ENCODE results near the gene ZC3H18.

The ZC3H18 gene

GRCh38 chr16:88634994-88635670 lies 64.9 kb downstream of the ZC3H18 start:
- DNase-seq (ENCODE audit: low spot score) = no peak
- no peak overlapping the region for H2AFZ ChIP-seq (ENCODE audit: low read length)
- no CpG with 5 or more reads among the region's 28 CpGs for WGBS, 2 donors (ENCODE audit: extremely low coverage in 2 of 2, insufficient read length in 2 of 2, insufficient replicate concordance in 1 of 2)
- no peak overlapping the region for H2BK120ac ChIP-seq (ENCODE audit: low read depth, low read length)
- peak overlapping the region in 1 of 2 donors; percentile 79 for H3K4me3 ChIP-seq (ENCODE audit: low read length in 2 of 2)
- peaks cover 0 to 11% of the 10 kb centered on the region in 2 donors for H3K4me1 ChIP-seq (ENCODE audit: control insufficient read depth in 2 of 2, insufficient read depth in 1 of 2, low read depth in 1 of 2, low read length in 2 of 2)
- peaks cover 0 to 1% of the 10 kb centered on the region in 2 donors for H3K9me3 ChIP-seq (replicated peaks in 1 of 2; ENCODE audit: control insufficient read depth in 2 of 2, insufficient read depth in 1 of 2, low read depth in 1 of 2, low read length in 2 of 2)
- H3K79me1 ChIP-seq (ENCODE audit: low read depth, low read length) = peaks cover 4% of the 10 kb centered on the region
- H3K23ac ChIP-seq (ENCODE audit: low read depth, low read length, poor library complexity) = peak overlapping the region; percentile 68
- H2BK12ac ChIP-seq (ENCODE audit: low read length) = no peak overlapping the region
- H3K27ac ChIP-seq (replicated peaks; ENCODE audit: low read length) = no peak overlapping the region
- H2AK5ac ChIP-seq (ENCODE audit: low read depth, low read length) = peak overlapping the region; percentile 53
- H3K14ac ChIP-seq (ENCODE audit: low read length) = peak overlapping the region; percentile 58
- peak overlapping the region; percentile 95 for H3K18ac ChIP-seq (ENCODE audit: low read length)
- H2BK5ac ChIP-seq (ENCODE audit: low read length) = peak overlapping the region; percentile 90
- H3K4me2 ChIP-seq (ENCODE audit: insufficient read depth, low read length, poor library complexity, severe bottlenecking) = peak overlapping the region; percentile 98
- H2BK15ac ChIP-seq (ENCODE audit: low read length) = peak overlapping the region; percentile 75
- peak overlapping the region; percentile 84 for H3K9ac ChIP-seq (ENCODE audit: low read depth, low read length, poor library complexity)
- H4K8ac ChIP-seq (ENCODE audit: low read depth, low read length) = no peak overlapping the region
- H4K91ac ChIP-seq (ENCODE audit: low read depth, low read length, poor library complexity) = no peak overlapping the region
- H3K4ac ChIP-seq (ENCODE audit: low read length) = no peak overlapping the region
- H3K27me3 ChIP-seq (ENCODE audit: control insufficient read depth in 3 of 3, insufficient read depth in 3 of 3, low read depth in 1 of 3, low read length in 3 of 3) = peaks cover 0 to 42% (median 4%) of the 10 kb centered on the region in 3 experiments
- H3K36me3 ChIP-seq (replicated peaks in 1 of 2; ENCODE audit: control insufficient read depth in 2 of 2, insufficient read depth in 2 of 2, low read length in 2 of 2) = peaks cover 19 to 37% of the 10 kb centered on the region in 2 donors

GRCh38 chr16:88635671-88636319 lies 65.6 kb downstream of the ZC3H18 start:
- peak overlapping the region; percentile 55 for H3K23ac ChIP-seq (ENCODE audit: low read depth, low read length, poor library complexity)
- WGBS, 2 donors (ENCODE audit: extremely low coverage in 2 of 2, insufficient read length in 2 of 2, insufficient replicate concordance in 1 of 2) = no CpG with 5 or more reads among the region's 17 CpGs
- H3K14ac ChIP-seq (ENCODE audit: low read length) = no peak overlapping the region
- H3K4me1 ChIP-seq (ENCODE audit: control insufficient read depth in 2 of 2, insufficient read depth in 1 of 2, low read depth in 1 of 2, low read length in 2 of 2) = peaks cover 0 to 11% of the 10 kb centered on the region in 2 donors
- peaks cover 15 to 30% of the 10 kb centered on the region in 2 donors for H3K36me3 ChIP-seq (replicated peaks in 1 of 2; ENCODE audit: control insufficient read depth in 2 of 2, insufficient read depth in 2 of 2, low read length in 2 of 2)
- H2AFZ ChIP-seq (ENCODE audit: low read length) = no peak overlapping the region
- H4K91ac ChIP-seq (ENCODE audit: low read depth, low read length, poor library complexity) = peak overlapping the region; percentile 53
- H3K9ac ChIP-seq (ENCODE audit: low read depth, low read length, poor library complexity) = no peak overlapping the region
- no peak overlapping the region for H3K4me2 ChIP-seq (ENCODE audit: insufficient read depth, low read length, poor library complexity, severe bottlenecking)
- no peak overlapping the region for H2BK120ac ChIP-seq (ENCODE audit: low read depth, low read length)
- H3K4ac ChIP-seq (ENCODE audit: low read length) = no peak overlapping the region
- H2AK5ac ChIP-seq (ENCODE audit: low read depth, low read length) = peak overlapping the region; percentile 53
- peaks cover 0 to 1% of the 10 kb centered on the region in 2 donors for H3K9me3 ChIP-seq (replicated peaks in 1 of 2; ENCODE audit: control insufficient read depth in 2 of 2, insufficient read depth in 1 of 2, low read depth in 1 of 2, low read length in 2 of 2)
- peak overlapping the region; percentile 75 for H2BK15ac ChIP-seq (ENCODE audit: low read length)
- H3K4me3 ChIP-seq (ENCODE audit: low read length in 2 of 2) = no peak overlapping the region
- no peak overlapping the region for H3K27ac ChIP-seq (replicated peaks; ENCODE audit: low read length)
- H3K79me1 ChIP-seq (ENCODE audit: low read depth, low read length) = peaks cover 4% of the 10 kb centered on the region
- H4K8ac ChIP-seq (ENCODE audit: low read depth, low read length) = no peak overlapping the region
- peak overlapping the region; percentile 90 for H2BK5ac ChIP-seq (ENCODE audit: low read length)
- peaks cover 0 to 48% (median 4%) of the 10 kb centered on the region in 3 experiments for H3K27me3 ChIP-seq (ENCODE audit: control insufficient read depth in 3 of 3, insufficient read depth in 3 of 3, low read depth in 1 of 3, low read length in 3 of 3)
- no peak for DNase-seq (ENCODE audit: low spot score)
- H2BK12ac ChIP-seq (ENCODE audit: low read length) = peak overlapping the region; percentile 22
- H3K18ac ChIP-seq (ENCODE audit: low read length) = peak overlapping the region; percentile 48

GRCh38 chr16:88636488-88637265 lies 66.5 kb downstream of the ZC3H18 start:
- no peak overlapping the region for H3K27ac ChIP-seq (replicated peaks; ENCODE audit: low read length)
- H4K91ac ChIP-seq (ENCODE audit: low read depth, low read length, poor library complexity) = no peak overlapping the region
- H2AK5ac ChIP-seq (ENCODE audit: low read depth, low read length) = peak overlapping the region; percentile 75
- no peak overlapping the region for H3K4me3 ChIP-seq (ENCODE audit: low read length in 2 of 2)
- no peak overlapping the region for H2BK12ac ChIP-seq (ENCODE audit: low read length)
- H3K9ac ChIP-seq (ENCODE audit: low read depth, low read length, poor library complexity) = no peak overlapping the region
- WGBS, 2 donors (ENCODE audit: extremely low coverage in 2 of 2, insufficient read length in 2 of 2, insufficient replicate concordance in 1 of 2) = no CpG with 5 or more reads among the region's 23 CpGs
- H4K8ac ChIP-seq (ENCODE audit: low read depth, low read length) = no peak overlapping the region
- no peak overlapping the region for H3K4ac ChIP-seq (ENCODE audit: low read length)
- peaks cover 6% of the 10 kb centered on the region for H3K79me1 ChIP-seq (ENCODE audit: low read depth, low read length)
- H2BK15ac ChIP-seq (ENCODE audit: low read length) = peak overlapping the region; percentile 75
- no peak overlapping the region for H3K4me2 ChIP-seq (ENCODE audit: insufficient read depth, low read length, poor library complexity, severe bottlenecking)
- H3K36me3 ChIP-seq (replicated peaks in 1 of 2; ENCODE audit: control insufficient read depth in 2 of 2, insufficient read depth in 2 of 2, low read length in 2 of 2) = peaks cover 9 to 23% of the 10 kb centered on the region in 2 donors
- H2AFZ ChIP-seq (ENCODE audit: low read length) = no peak overlapping the region
- peaks cover 0 to 1% of the 10 kb centered on the region in 2 donors for H3K9me3 ChIP-seq (replicated peaks in 1 of 2; ENCODE audit: control insufficient read depth in 2 of 2, insufficient read depth in 1 of 2, low read depth in 1 of 2, low read length in 2 of 2)
- DNase-seq (ENCODE audit: low spot score) = no peak
- H3K18ac ChIP-seq (ENCODE audit: low read length) = peak overlapping the region; percentile 57
- H3K14ac ChIP-seq (ENCODE audit: low read length) = no peak overlapping the region
- no peak overlapping the region for H2BK120ac ChIP-seq (ENCODE audit: low read depth, low read length)
- peaks cover 0 to 11% of the 10 kb centered on the region in 2 donors for H3K4me1 ChIP-seq (ENCODE audit: control insufficient read depth in 2 of 2, insufficient read depth in 1 of 2, low read depth in 1 of 2, low read length in 2 of 2)
- peak overlapping the region; percentile 24 for H2BK5ac ChIP-seq (ENCODE audit: low read length)
- no peak overlapping the region for H3K23ac ChIP-seq (ENCODE audit: low read depth, low read length, poor library complexity)
- H3K27me3 ChIP-seq (ENCODE audit: control insufficient read depth in 3 of 3, insufficient read depth in 3 of 3, low read depth in 1 of 3, low read length in 3 of 3) = peaks cover 0 to 50% (median 4%) of the 10 kb centered on the region in 3 experiments

Data from neuronal stem cell (in vitro differentiated cells).